22Rv1 (cell line): ENCODE results near the gene LTK.

Experiments used
- H3K27ac ChIP-seq: fragments of 450-650 bp; 2 replicates; pipeline ENCODE4 v1.5.1; 2017
- ZFX ChIP-seq: fragments of 450-650 bp; IDR thresholded peaks from 2 replicates; pipeline ENCODE4 v1.6.1; 2017; ENCODE audit warnings: antibody characterized with exemption, borderline replicate concordance
- TF ChIP-seq, protein P1 (sequence below): fragments of 450-650 bp; IDR thresholded peaks from 2 replicates; pipeline ENCODE4 v1.5.1; 2017; ENCODE audit warnings: mild to moderate bottlenecking

The LTK gene

DNA sequence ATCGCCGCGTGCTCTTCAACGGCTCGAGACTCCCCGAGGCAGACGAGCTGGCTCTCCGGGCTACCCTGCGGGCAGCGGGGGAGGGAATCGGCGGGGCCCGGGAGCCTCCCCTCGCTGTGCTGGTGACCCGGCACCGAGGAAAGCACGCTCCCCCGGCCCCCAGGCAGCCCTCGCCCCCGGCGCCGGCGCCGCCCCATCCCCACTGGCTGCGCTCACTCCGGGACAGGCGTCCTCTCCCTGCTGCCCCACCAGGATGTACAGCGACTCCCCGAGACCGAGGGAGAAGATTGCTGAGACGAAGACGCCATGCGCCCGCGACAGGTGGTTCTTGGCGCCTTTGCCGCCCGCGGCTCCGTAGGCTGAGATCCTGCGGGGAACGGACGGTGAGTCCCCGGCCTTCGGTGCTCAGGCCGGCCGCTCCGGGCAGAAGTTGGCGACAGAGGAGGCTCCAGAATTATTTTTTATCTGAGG lies 1.7 kb downstream of the LTK start:
- TF ChIP-seq ZFX, result no peak
- TF ChIP-seq, protein P1, sequence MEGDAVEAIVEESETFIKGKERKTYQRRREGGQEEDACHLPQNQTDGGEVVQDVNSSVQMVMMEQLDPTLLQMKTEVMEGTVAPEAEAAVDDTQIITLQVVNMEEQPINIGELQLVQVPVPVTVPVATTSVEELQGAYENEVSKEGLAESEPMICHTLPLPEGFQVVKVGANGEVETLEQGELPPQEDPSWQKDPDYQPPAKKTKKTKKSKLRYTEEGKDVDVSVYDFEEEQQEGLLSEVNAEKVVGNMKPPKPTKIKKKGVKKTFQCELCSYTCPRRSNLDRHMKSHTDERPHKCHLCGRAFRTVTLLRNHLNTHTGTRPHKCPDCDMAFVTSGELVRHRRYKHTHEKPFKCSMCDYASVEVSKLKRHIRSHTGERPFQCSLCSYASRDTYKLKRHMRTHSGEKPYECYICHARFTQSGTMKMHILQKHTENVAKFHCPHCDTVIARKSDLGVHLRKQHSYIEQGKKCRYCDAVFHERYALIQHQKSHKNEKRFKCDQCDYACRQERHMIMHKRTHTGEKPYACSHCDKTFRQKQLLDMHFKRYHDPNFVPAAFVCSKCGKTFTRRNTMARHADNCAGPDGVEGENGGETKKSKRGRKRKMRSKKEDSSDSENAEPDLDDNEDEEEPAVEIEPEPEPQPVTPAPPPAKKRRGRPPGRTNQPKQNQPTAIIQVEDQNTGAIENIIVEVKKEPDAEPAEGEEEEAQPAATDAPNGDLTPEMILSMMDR, result no peak
- H3K27ac ChIP-seq, result no peak overlapping the region

DNA sequence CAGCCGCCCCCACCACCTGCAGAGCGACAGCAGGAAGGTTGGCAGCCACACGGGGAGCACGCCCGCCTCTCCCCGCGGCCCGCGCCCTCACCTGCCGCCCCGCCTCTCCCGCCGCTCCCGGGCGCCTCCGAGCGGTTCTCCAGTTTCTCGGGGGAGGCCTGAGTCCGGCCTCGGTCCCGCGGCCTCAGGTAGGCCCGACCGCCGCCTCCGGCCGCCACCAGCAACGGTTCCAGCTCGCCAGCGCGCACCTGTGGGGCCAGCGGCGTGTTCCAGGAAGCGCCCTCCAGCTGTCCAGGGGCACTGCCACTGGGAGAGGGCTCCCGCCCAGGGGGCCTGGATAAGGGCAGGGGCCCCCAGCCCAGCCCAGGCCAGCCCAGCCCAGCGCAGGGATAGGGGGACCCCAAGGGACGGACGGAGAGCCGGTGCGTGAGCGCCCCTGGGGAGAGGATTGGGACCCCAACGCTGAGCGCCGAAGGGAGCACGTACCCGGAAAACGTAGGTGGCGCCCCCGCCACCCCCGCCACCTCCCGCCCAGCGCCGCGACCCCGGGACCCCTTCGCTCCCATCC lies 2.2 kb downstream of the LTK start:
- TF ChIP-seq, protein P1, result no peak
- TF ChIP-seq ZFX, result no peak
- H3K27ac ChIP-seq, result no peak overlapping the region

DNA sequence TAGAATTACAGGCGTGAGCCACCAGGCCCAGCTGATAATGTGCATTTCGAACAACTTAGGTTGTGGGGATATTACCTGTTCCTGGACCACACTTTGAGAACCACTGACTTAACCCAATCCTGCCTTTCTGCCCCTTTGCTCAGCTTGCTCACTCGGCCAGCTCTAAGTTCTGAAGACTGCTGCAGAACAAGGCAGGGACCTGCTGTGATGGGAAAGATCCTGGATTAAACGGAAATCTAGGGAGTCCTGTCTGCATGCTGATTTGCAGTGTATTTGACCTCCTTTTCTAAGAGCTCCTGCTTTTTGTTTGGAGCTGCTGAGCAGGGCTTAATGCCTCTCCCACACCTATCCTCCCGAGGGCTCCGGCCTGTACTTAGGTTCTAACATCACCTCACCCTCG lies 2.9 kb downstream of the LTK start:
- no peak overlapping the region for H3K27ac ChIP-seq
- no peak for TF ChIP-seq ZFX
- TF ChIP-seq, protein P1, result no peak

DNA sequence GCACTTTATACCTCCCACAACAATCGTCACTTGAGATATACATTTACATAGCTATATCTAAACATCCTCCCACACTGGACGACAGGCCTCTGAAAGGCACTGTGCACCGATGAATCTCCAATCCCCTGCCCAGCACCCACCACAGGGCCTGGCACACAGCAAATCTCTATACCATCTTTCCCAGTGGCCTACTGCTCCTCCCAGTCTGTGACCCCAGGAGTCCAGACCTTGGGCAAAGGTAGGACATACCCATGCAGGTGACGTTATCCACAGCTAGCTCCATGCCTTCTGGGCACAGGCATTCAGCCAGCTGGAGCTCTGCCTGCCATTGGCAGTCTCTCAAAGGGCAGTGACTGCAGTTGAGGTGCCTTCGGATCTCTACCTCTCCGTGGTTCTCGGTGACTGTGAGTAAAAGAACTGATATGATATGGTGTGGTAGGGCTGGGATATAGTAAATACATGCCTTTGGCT lies 5.8 kb downstream of the LTK start:
- no peak for TF ChIP-seq ZFX
- TF ChIP-seq, protein P1, result no peak
- H3K27ac ChIP-seq, result no peak overlapping the region

DNA sequence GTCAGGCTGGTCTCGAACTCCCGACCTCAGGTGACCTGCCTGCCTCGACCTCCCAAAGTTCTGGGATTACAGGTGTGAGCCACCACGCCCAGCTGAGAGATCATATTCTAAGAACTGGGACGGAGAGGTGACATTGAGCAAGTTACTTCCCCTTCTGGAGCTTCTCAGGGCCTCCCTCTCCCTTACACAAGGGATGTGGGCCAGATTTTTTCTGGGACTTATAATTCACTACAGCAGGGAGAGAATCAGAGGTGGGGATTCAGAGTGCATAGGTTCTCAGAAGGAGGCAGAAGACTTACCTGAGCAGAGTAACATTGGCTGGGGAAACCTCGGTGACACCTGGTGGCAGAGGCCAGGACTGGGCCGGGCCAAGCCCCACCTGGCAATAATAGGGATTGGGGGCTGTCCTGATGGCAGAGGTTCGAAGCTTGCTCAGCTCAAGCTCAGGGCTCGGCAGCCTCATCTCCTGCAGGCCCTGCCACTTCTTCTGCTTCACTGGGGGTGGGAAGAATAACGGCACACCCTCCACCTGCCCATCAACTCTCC lies 6.8 kb downstream of the LTK start:
- no peak overlapping the region for H3K27ac ChIP-seq
- TF ChIP-seq, protein P1, result peak; percentile 17
- TF ChIP-seq ZFX, result no peak

DNA sequence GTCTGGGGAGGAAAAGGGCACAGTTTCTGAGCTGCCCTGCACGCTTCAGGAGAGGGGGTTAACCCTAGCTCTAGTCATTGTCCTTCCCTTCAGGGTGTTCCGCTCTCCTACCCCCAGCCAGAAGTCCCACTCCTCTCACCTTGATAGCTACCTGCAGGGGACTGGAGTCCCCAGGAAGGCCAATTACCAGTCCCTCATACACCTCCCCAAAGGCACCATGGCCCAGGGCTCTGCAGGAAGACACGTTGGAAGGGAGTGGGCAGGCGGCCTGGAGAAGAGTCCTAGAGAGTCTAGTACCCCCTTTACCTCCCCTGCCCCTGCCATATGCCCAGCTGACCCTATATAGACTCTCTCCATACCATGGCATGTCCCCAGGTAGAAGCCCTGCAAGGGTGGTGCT lies 7.9 kb downstream of the LTK start:
- no peak overlapping the region for H3K27ac ChIP-seq
- TF ChIP-seq ZFX, result no peak
- TF ChIP-seq, protein P1, result no peak

DNA sequence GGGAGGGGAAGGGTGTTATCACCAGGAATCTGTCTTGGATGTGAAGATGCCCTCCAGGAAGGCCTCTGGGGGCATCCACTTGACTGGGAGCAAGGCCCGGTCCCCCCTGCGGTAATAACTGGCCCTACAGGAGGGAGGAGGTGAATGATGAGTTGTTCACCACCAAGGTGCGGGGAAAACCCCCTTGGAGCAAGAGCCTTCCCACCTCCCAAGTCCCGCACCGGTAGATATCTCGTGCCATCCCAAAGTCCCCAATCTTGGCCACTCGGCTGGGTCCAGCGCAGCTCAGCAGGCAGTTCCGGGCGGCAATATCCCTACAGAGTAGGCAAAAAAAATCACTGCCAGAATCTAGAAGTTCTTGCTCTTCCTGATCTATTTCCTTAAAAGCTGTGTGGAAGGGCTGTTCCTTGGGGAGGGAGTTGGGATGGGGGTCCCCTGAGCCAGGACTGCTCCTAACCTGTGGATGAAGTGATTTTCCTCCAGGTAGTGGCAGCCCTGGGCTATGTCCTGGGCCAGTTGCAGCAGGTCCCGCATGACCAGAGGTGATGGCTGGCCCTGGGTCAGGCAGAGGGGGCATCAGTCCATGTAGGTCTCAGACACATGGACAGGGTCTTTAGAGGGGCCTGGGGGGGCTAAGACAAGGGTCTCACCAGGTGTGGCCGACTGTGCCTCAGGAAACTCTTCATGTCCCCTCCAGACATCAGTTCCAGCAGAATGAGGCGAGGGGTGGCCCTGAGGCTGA lies 8.7 kb downstream of the LTK start:
- no peak overlapping the region for H3K27ac ChIP-seq
- TF ChIP-seq ZFX, result no peak
- TF ChIP-seq, protein P1, result no peak
